K562 (cell line): Measurements from ENCODE around the gene TRIM37.

ENCODE experiments used
- ELF1 ChIP-seq: fragments of 200-800 bp; sonication (Bioruptor generic); IDR thresholded peaks from 2 replicates; pipeline ENCODE4 v1.6.1; 2016; ENCODE audit warnings: missing genetic modification characterization, missing compliant biosample characterization
- ETV1 ChIP-seq: fragments of 450-650 bp; conservative IDR thresholded peaks from 2 replicates; pipeline ENCODE4 v1.6.1; 2016; ENCODE audit warnings: missing genetic modification characterization, control low read depth, low read depth, missing compliant biosample characterization
- RBM22 ChIP-seq: fragments of 200-400 bp; formaldehyde crosslinking; IDR thresholded peaks from 2 replicates; pipeline ENCODE4 v1.6.1; 2018; ENCODE audit warnings: low read length, low read depth; ENCODE audit not compliant: poor library complexity, severe bottlenecking
- SMC3 ChIP-seq: conservative IDR thresholded peaks from 2 replicates; pipeline ENCODE4 v1.6.1; 2011; ENCODE audit warnings: low read depth, low read length, improper control_type of control experiment; ENCODE audit not compliant: insufficient read depth
- SREBF2 ChIP-seq: sonication (generic); formaldehyde crosslinking; IDR thresholded peaks from 2 replicates; pipeline ENCODE4 v1.4.0; 2020; ENCODE audit warnings: mild to moderate bottlenecking, missing genetic modification reagents
- ZZZ3 ChIP-seq: fragments of 450-650 bp; IDR thresholded peaks from 2 replicates; pipeline ENCODE4 v1.6.1; 2016; ENCODE audit warnings: antibody characterized with exemption, mild to moderate bottlenecking, moderate library complexity
- TF ChIP-seq, protein P1 (sequence below), 3 experiments: IDR thresholded peaks in 2 of 3; conservative IDR thresholded peaks in 1 of 3; 2 replicates each; pipeline ENCODE4 v1.5.1; 2011 to 2012; ENCODE audit warnings: low read length in 3 of 3, mild to moderate bottlenecking in 3 of 3, control low read depth in 2 of 3, improper control_type of control experiment in 1 of 3, inconsistent platforms in 1 of 3, low read depth in 1 of 3, mixed read lengths in 1 of 3, moderate library complexity in 1 of 3; ENCODE audit not compliant: insufficient read depth in 2 of 3
- TF ChIP-seq, protein P2 (sequence below): sonication (generic); formaldehyde crosslinking; IDR thresholded peaks from 2 replicates; pipeline ENCODE4 v1.9.0; 2022; ENCODE audit warnings: mild to moderate bottlenecking, missing genetic modification reagents

DNA sequence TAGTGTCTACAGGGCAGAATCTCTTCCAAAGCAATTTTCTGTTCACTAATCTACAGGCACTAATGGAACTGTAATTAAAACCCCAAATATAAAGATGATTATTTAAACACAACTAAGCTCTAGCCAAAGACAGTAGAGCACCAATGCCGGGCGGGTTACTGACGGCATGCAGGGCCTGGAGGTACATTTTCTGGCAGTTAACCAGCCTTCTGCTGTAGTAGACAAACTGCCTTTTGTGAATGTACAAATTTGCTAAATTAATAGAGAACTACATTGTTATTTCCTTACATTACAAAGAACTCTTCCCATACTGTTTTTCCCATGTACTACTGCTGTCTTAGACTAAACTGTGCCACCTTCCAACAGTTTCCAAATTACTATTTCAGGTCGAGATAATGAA lies 107.8 kb downstream of the TRIM37 start:
- no peak for TF ChIP-seq ELF1 (tag)
- TF ChIP-seq, protein P1, sequence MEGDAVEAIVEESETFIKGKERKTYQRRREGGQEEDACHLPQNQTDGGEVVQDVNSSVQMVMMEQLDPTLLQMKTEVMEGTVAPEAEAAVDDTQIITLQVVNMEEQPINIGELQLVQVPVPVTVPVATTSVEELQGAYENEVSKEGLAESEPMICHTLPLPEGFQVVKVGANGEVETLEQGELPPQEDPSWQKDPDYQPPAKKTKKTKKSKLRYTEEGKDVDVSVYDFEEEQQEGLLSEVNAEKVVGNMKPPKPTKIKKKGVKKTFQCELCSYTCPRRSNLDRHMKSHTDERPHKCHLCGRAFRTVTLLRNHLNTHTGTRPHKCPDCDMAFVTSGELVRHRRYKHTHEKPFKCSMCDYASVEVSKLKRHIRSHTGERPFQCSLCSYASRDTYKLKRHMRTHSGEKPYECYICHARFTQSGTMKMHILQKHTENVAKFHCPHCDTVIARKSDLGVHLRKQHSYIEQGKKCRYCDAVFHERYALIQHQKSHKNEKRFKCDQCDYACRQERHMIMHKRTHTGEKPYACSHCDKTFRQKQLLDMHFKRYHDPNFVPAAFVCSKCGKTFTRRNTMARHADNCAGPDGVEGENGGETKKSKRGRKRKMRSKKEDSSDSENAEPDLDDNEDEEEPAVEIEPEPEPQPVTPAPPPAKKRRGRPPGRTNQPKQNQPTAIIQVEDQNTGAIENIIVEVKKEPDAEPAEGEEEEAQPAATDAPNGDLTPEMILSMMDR (IDR thresholded peaks at IDR 0.05 in 2 of 3, conservative IDR thresholded peaks at IDR 0.05 in 1 of 3; ENCODE audit: insufficient read depth in 2 of 3, low read depth in 1 of 3, low read length in 3 of 3): no peak
- TF ChIP-seq, protein P2, sequence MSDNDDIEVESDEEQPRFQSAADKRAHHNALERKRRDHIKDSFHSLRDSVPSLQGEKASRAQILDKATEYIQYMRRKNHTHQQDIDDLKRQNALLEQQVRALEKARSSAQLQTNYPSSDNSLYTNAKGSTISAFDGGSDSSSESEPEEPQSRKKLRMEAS (CRISPR knock-in tag): no peak
- TF ChIP-seq ZZZ3: no peak
- TF ChIP-seq RBM22: no peak
- no peak for TF ChIP-seq SREBF2 (CRISPR knock-in tag)
- TF ChIP-seq ETV1: no peak
- no peak for TF ChIP-seq SMC3
